ENCODE data around the gene NRXN2. TPM values are rescaled to one million over a fixed set of nuclear protein-coding genes. Genes with fewer than 3 reads are reported as not detected.

The NRXN2 gene
- polyA plus RNA-seq, 3 donors: 0.07 TPM; not detected in 2

- H3K4me1 Mint-ChIP-seq: peaks cover 17% of the 10 kb centered on the region
- Histone ChIP-seq H3K27me3 (ENCODE audit: control insufficient read depth in 2 of 2, insufficient read depth in 2 of 2, low read length in 2 of 2) (peaks cover 13 to 26% of the 10 kb centered on the region in 2 donors), H3K4me3 (replicated peaks in 1 of 3; ENCODE audit: low read depth in 2 of 3, low read length in 3 of 3) (no peak overlapping the region), H4K20me1 (ENCODE audit: insufficient read depth, low read length) (no peaks in the 10 kb centered on the region), H3K4me2 (replicated peaks; ENCODE audit: extremely low read depth, low read length, poor library complexity, severe bottlenecking) (no peak overlapping the region), H3K9me3 (replicated peaks in 1 of 2; ENCODE audit: control insufficient read depth in 1 of 2, insufficient read depth in 1 of 2, low read length in 2 of 2) (peaks cover 0 to 8% of the 10 kb centered on the region in 2 donors), H3K27ac (ENCODE audit: low read depth in 1 of 2, low read length in 2 of 2) (no peak overlapping the region), H3K79me2 (ENCODE audit: insufficient read depth, low read length) (no peaks in the 10 kb centered on the region), H3K36me3 (replicated peaks in 1 of 2; ENCODE audit: control insufficient read depth in 1 of 2, insufficient read depth in 2 of 2, low read length in 2 of 2) (no peaks in the 10 kb centered on the region), H3K4me1 (ENCODE audit: control insufficient read depth in 1 of 2, insufficient read depth in 2 of 2, low read length in 2 of 2) (peaks cover 3 to 5% of the 10 kb centered on the region in 2 donors), H3K9ac (ENCODE audit: insufficient read depth, low read length, poor library complexity, severe bottlenecking) (no peak overlapping the region), H2AFZ (ENCODE audit: insufficient read depth, low read depth, low read length, poor library complexity, severe bottlenecking) (no peak overlapping the region)
- intact Hi-C loops (cut with micrococcal nuclease): no loop called here
- H3K27me3 Mint-ChIP-seq (ENCODE audit: low read depth in 3 of 3): peaks cover 27 to 36% (median 36%) of the 10 kb centered on the region in 3 donors
- TF ChIP-seq, protein P1, sequence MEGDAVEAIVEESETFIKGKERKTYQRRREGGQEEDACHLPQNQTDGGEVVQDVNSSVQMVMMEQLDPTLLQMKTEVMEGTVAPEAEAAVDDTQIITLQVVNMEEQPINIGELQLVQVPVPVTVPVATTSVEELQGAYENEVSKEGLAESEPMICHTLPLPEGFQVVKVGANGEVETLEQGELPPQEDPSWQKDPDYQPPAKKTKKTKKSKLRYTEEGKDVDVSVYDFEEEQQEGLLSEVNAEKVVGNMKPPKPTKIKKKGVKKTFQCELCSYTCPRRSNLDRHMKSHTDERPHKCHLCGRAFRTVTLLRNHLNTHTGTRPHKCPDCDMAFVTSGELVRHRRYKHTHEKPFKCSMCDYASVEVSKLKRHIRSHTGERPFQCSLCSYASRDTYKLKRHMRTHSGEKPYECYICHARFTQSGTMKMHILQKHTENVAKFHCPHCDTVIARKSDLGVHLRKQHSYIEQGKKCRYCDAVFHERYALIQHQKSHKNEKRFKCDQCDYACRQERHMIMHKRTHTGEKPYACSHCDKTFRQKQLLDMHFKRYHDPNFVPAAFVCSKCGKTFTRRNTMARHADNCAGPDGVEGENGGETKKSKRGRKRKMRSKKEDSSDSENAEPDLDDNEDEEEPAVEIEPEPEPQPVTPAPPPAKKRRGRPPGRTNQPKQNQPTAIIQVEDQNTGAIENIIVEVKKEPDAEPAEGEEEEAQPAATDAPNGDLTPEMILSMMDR (IDR thresholded peaks at IDR 0.05): no peak
- peaks cover 0 to 2% of the 10 kb centered on the region in 2 donors for H3K36me3 Mint-ChIP-seq
- DNase-seq: no peak
- no peak overlapping the region for H3K27ac Mint-ChIP-seq
- no peak overlapping the region for H3K4me3 Mint-ChIP-seq
- WGBS (ENCODE audit: insufficient coverage): 69% methylated on average over 2 of the region's 9 CpGs
- peaks cover 0 to 3% (median 0%) of the 10 kb centered on the region in 7 donors for H3K9me3 Mint-ChIP-seq
These were observed 75.8 kb downstream of the NRXN2 start for GRCh38 chr11:64647019-64647779.

DNA sequence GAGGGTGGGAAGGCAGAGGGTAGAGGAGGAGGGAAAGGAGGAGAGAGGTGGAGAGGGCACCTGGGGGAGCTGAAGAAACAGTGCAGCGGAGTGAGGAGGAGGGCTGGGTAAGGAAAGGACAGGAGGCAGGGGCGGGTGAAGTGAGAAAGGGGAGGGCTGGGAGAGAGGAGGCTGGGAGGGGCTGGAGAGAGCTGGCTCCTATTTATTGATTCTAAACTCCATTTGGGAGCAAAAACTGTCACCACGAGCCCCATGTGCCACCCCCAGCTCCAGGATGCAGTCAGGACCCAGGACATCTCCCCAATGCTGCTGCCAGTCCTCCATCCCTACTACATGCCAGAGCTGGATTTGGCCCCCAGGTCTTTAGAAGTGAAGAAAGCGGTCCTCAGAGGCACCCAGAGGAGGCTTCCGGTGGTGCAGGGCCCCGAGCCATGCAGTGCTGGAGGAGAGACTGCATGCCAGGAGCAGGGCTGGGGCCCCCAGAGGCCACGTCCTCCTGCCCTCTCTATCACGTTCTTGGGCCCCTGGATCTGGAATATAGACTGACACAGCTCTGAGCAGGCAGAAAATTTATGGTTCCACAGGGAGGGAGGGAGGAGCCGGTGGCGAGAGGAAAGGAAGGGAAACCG, 78.2 kb downstream of the NRXN2 start:
- H3K27me3 ChIP-seq (ENCODE audit: control insufficient read depth in 2 of 2, insufficient read depth in 2 of 2, low read length in 2 of 2): peaks cover 26 to 46% of the 10 kb centered on the region in 2 donors
- H3K36me3 Mint-ChIP-seq: peaks cover 0 to 2% of the 10 kb centered on the region in 2 donors
- no peak overlapping the region for H3K4me3 ChIP-seq (replicated peaks in 1 of 3; ENCODE audit: low read depth in 2 of 3, low read length in 3 of 3)
- peaks cover 0 to 15% of the 10 kb centered on the region in 2 donors for H3K9me3 ChIP-seq (replicated peaks in 1 of 2; ENCODE audit: control insufficient read depth in 1 of 2, insufficient read depth in 1 of 2, low read length in 2 of 2)
- DNase-seq: no peak
- no peak overlapping the region for H3K27ac ChIP-seq (ENCODE audit: low read depth in 1 of 2, low read length in 2 of 2)
- H3K27ac Mint-ChIP-seq: peak overlapping the region in 1 of 7 donors; percentile 25
- H3K4me2 ChIP-seq (replicated peaks; ENCODE audit: extremely low read depth, low read length, poor library complexity, severe bottlenecking): no peak overlapping the region
- no peak overlapping the region for H2AFZ ChIP-seq (ENCODE audit: insufficient read depth, low read depth, low read length, poor library complexity, severe bottlenecking)
- no peaks in the 10 kb centered on the region for H3K36me3 ChIP-seq (replicated peaks in 1 of 2; ENCODE audit: control insufficient read depth in 1 of 2, insufficient read depth in 2 of 2, low read length in 2 of 2)
- H3K4me3 Mint-ChIP-seq: peak overlapping the region in 1 of 2 donors; percentile 73
- H4K20me1 ChIP-seq (ENCODE audit: insufficient read depth, low read length): no peaks in the 10 kb centered on the region
- 15% methylated on average over 8 of the region's 11 CpGs for WGBS (ENCODE audit: insufficient coverage)
- intact Hi-C loops (cut with micrococcal nuclease): no loop called here
- peaks cover 10% of the 10 kb centered on the region for H3K4me1 Mint-ChIP-seq
- H3K9ac ChIP-seq (ENCODE audit: insufficient read depth, low read length, poor library complexity, severe bottlenecking): no peak overlapping the region
- TF ChIP-seq, protein P1 (IDR thresholded peaks at IDR 0.05): no peak
- H3K27me3 Mint-ChIP-seq (ENCODE audit: low read depth in 3 of 3): peaks cover 27 to 36% (median 36%) of the 10 kb centered on the region in 3 donors
- no peaks in the 10 kb centered on the region for H3K79me2 ChIP-seq (ENCODE audit: insufficient read depth, low read length)
- peaks cover 3 to 5% of the 10 kb centered on the region in 2 donors for H3K4me1 ChIP-seq (ENCODE audit: control insufficient read depth in 1 of 2, insufficient read depth in 2 of 2, low read length in 2 of 2)
- H3K9me3 Mint-ChIP-seq: peaks cover 0 to 3% (median 0%) of the 10 kb centered on the region in 7 donors
